HepG2 (cell line): ENCODE measurements around the gene ABHD17A. TPM values are rescaled to one million over a fixed set of nuclear protein-coding genes. Genes with fewer than 3 reads are reported as not detected.

Source experiments
- ATAC-seq: fragments of 200-7000 bp; cut with Tn5 transposase; 3 replicates; pipeline ENCODE4 v1.9.1; 2020; ENCODE audit warnings: mild to moderate bottlenecking, moderate library complexity
- BruUV-seq: library from RNA; stranded (reverse); fragments of 400-500 nt; replicated peaks from 2 replicates; lab custom pipeline; 2021; lab: Mats Ljungman, UMichigan
- CTCF ChIA-PET: fragments of 300-600 bp; formaldehyde crosslinking; extraction: SDS; loops from one replicate; lab custom pipeline; 2021; ENCODE audit warnings: low total read pairs, inconsistent platforms, low intra/inter-chr PET ratio; lab: Yijun Ruan, JAX
- POLR2A ChIA-PET: fragments of 350-600 bp; sonication (Branson Sonifier 250); formaldehyde crosslinking; loops from one replicate; lab custom pipeline; 2020; ENCODE audit warnings: antibody characterized with exemption, inconsistent platforms; lab: Yijun Ruan, JAX
- DNase-seq: peaks from one replicate; pipeline ENCODE4 v3.0.0-alpha.2; 2015; ENCODE audit warnings: low spot score
- FAIRE-seq: peaks from 3 replicates; lab custom pipeline; 2011; peaks lifted over from hg19 to GRCh38; lab: Jason Lieb, UNC
- H2AFZ ChIP-seq: one replicate; pipeline ENCODE4 v1.6.1; 2011; ENCODE audit warnings: low read length, inconsistent platforms
- H3K27ac ChIP-seq: fragments of 300-600 bp; 3 replicates; pipeline ENCODE4 v1.8.0; 2011; ENCODE audit warnings: mixed run types, mild to moderate bottlenecking, mixed read lengths, low read length, inconsistent platforms; ENCODE audit not compliant: insufficient read depth; ENCODE audit errors: extremely low read length
- H3K27me3 ChIP-seq, 2 experiments: fragments of 200-600 bp in 1 of 2; 2 replicates in 1 of 2; 3 replicates in 1 of 2; pipeline versions ENCODE4 v1.6.0 to v1.8.0; 2011; ENCODE audit warnings: low read length in 2 of 2, mild to moderate bottlenecking in 2 of 2, moderate library complexity in 2 of 2, inconsistent platforms in 1 of 2; ENCODE audit not compliant: insufficient read depth in 2 of 2, control insufficient read depth in 1 of 2
- H3K36me3 ChIP-seq, 2 experiments: fragments of 200-600 bp in 1 of 2; replicated peaks in 1 of 2; 2 replicates in 1 of 2; 3 replicates in 1 of 2; pipeline versions ENCODE4 v1.5.1 to v1.8.0; 2011; ENCODE audit warnings: low read length in 2 of 2, inconsistent platforms in 1 of 2; ENCODE audit not compliant: insufficient read depth in 2 of 2, control insufficient read depth in 1 of 2
- H3K4me1 ChIP-seq: 2 replicates; pipeline ENCODE4 v1.5.1; 2012; ENCODE audit warnings: low read length, inconsistent platforms; ENCODE audit not compliant: insufficient read depth
- H3K4me2 ChIP-seq: 2 replicates; pipeline ENCODE4 v1.6.0; 2011; ENCODE audit warnings: low read depth, low read length, inconsistent platforms
- H3K4me3 ChIP-seq, 3 experiments: fragments of 200-600 bp in 1 of 3; sonication (generic), shearing (Covaris generic) in 1 of 3; replicated peaks in 1 of 3; 2 replicates each; pipeline ENCODE4 v1.5.1; 2011 to 2016; ENCODE audit warnings: low read length in 3 of 3, inconsistent platforms in 2 of 3, low read depth in 2 of 3, mild to moderate bottlenecking in 2 of 3, control low read depth in 1 of 3, mixed read lengths in 1 of 3; ENCODE audit not compliant: insufficient read depth in 1 of 3
- H3K79me2 ChIP-seq: one replicate; pipeline ENCODE4 v1.6.1; 2011; ENCODE audit warnings: low read length, inconsistent platforms; ENCODE audit not compliant: insufficient read depth
- H3K9ac ChIP-seq: 2 replicates; pipeline ENCODE4 v1.6.0; 2011; ENCODE audit warnings: mild to moderate bottlenecking, low read depth, low read length, inconsistent platforms; ENCODE audit not compliant: insufficient read depth
- H3K9me3 ChIP-seq: 2 replicates; pipeline ENCODE4 v1.5.1; 2012; ENCODE audit warnings: mild to moderate bottlenecking, low read length
- H4K20me1 ChIP-seq: 2 replicates; pipeline ENCODE4 v1.6.0; 2011; ENCODE audit warnings: inconsistent platforms, mild to moderate bottlenecking, low read length, moderate library complexity; ENCODE audit not compliant: insufficient read depth
- ARHGAP35 ChIP-seq: sonication (generic); formaldehyde crosslinking; IDR thresholded peaks from 2 replicates; pipeline ENCODE4 v1.9.0; 2022; ENCODE audit warnings: mild to moderate bottlenecking, inconsistent platforms, moderate library complexity, missing genetic modification reagents, borderline replicate concordance
- HNF4G ChIP-seq, 2 experiments: sonication (generic) in 1 of 2; formaldehyde crosslinking in 1 of 2; IDR thresholded peaks; 2 replicates each; pipeline versions ENCODE4 v1.4.0 to v1.6.1; 2011 to 2020; ENCODE audit warnings: borderline replicate concordance in 2 of 2, low read depth in 2 of 2, mild to moderate bottlenecking in 2 of 2, low read length in 1 of 2, missing genetic modification reagents in 1 of 2, moderate library complexity in 1 of 2
- HOXA7 ChIP-seq: sonication (generic); formaldehyde crosslinking; IDR thresholded peaks from 2 replicates; pipeline ENCODE4 v1.8.1; 2022; ENCODE audit warnings: mild to moderate bottlenecking, missing genetic modification reagents, moderate library complexity
- PAXIP1 ChIP-seq: sonication (generic); formaldehyde crosslinking; conservative IDR thresholded peaks from 2 replicates; pipeline ENCODE4 v1.4.0; 2020; ENCODE audit warnings: mild to moderate bottlenecking, missing genetic modification reagents, moderate library complexity
- SOX5 ChIP-seq: IDR thresholded peaks from 2 replicates; pipeline ENCODE4 v1.6.1; 2016; ENCODE audit warnings: borderline replicate concordance
- SP4 ChIP-seq: sonication (generic); formaldehyde crosslinking; IDR thresholded peaks from 2 replicates; pipeline ENCODE4 v1.8.1; 2023; ENCODE audit warnings: mild to moderate bottlenecking, missing genetic modification reagents
- SSRP1 ChIP-seq: IDR thresholded peaks from 2 replicates; pipeline ENCODE4 v1.6.1; 2016; ENCODE audit warnings: control low read depth
- XRCC5 ChIP-seq: fragments of 200-400 bp; formaldehyde crosslinking; optimal IDR thresholded peaks from 2 replicates; pipeline ENCODE3; 2017; ENCODE audit warnings: mild to moderate bottlenecking, low read length
- ZMYM2 ChIP-seq: sonication (generic); formaldehyde crosslinking; IDR thresholded peaks from 2 replicates; pipeline ENCODE4 v1.8.0; 2022; ENCODE audit warnings: mild to moderate bottlenecking, missing genetic modification reagents
- ZNF264 ChIP-seq: sonication (generic); formaldehyde crosslinking; IDR thresholded peaks from 2 replicates; pipeline ENCODE4 v1.4.0; 2020; ENCODE audit warnings: missing genetic modification reagents
- ZNF362 ChIP-seq: sonication (generic); formaldehyde crosslinking; IDR thresholded peaks from 2 replicates; pipeline ENCODE4 v1.4.0; 2020; ENCODE audit warnings: missing genetic modification reagents, mild to moderate bottlenecking, borderline replicate concordance
- ZNF431 ChIP-seq: sonication (generic); formaldehyde crosslinking; IDR thresholded peaks from 2 replicates; pipeline ENCODE4 v1.9.0; 2022; ENCODE audit warnings: missing genetic modification reagents, low read depth, mild to moderate bottlenecking, borderline replicate concordance
- ZNF598 ChIP-seq: sonication (generic); formaldehyde crosslinking; IDR thresholded peaks from 2 replicates; pipeline ENCODE4 v1.5.1; 2020; ENCODE audit warnings: mild to moderate bottlenecking, missing genetic modification reagents, borderline replicate concordance
- ZNF7 ChIP-seq: IDR thresholded peaks from 2 replicates; pipeline ENCODE4 v1.6.1; 2016; ENCODE audit warnings: missing biosample characterization, missing genetic modification reagents
- ZNF770 ChIP-seq: sonication (generic); formaldehyde crosslinking; IDR thresholded peaks from 2 replicates; pipeline ENCODE4 v1.5.0; 2020; ENCODE audit warnings: mild to moderate bottlenecking, missing genetic modification reagents
- ZNF775 ChIP-seq: sonication (generic); formaldehyde crosslinking; IDR thresholded peaks from 2 replicates; pipeline ENCODE4 v1.4.0; 2020; ENCODE audit warnings: missing genetic modification reagents, mild to moderate bottlenecking, moderate library complexity, borderline replicate concordance
- WGBS: methylation state at CpG from one replicate; pipeline ENCODE4 v1.1.6; 2017; ENCODE audit warnings: low lambda C conversion rate; 5-methylcytosine and 5-hydroxymethylcytosine counted together
- in situ Hi-C: cut with HindIII; loops from 2 replicates; pipeline ENCODE4 v1.10.0; 2017; ENCODE audit warnings: low pct_unique_long_range_greater_than_20kb; ENCODE audit not compliant: extremely low pct_ligation_motif_present
- intact Hi-C: fragments of 100-400 bp; cut with micrococcal nuclease; formaldehyde crosslinking; loops from one replicate; pipeline ENCODE4 v1.10.0; 2022; ENCODE audit not compliant: unreplicated experiment
- polyA plus RNA-seq, 8 experiments: library from polyadenylated mRNA; depleted of rRNA in 3 of 8; stranded (reverse) in 7 of 8; unstranded in 1 of 8; fragments of >200 nt; fragmentation: Illumina TruSeq in 4 of 8; extraction: Trizol in 4 of 8; gene quantifications; 2 replicates each; pipeline versions ENCODE4 v1.2.1 to v1.2.3, GENCODE V29; 2011 to 2016; ENCODE audit warnings: low read depth in 4 of 8, missing spikeins in 1 of 8, mixed read lengths in 1 of 8; ENCODE audit not compliant: insufficient read depth in 1 of 8
- total RNA-seq, 5 experiments: library from RNA; depleted of rRNA; stranded (reverse); fragments of >200 nt; fragmentation: Illumina TruSeq; extraction: Trizol; gene quantifications; 2 replicates each; pipeline ENCODE4 v1.2.3, GENCODE V29; 2016; ENCODE audit warnings: low read depth in 1 of 5

ABHD17A gene
- total and polyA plus RNA-seq, 2 of the 13 experiments (the other 11 are each of a cell fraction or from before 2014, with no cell fraction given) = 27.7 to 40.8 TPM

GRCh38 chr19:1902923-1903322, 17.6 kb upstream of the ABHD17A start (continued):
- peak; percentile 80 for TF ChIP-seq HNF4G (IDR thresholded peaks at IDR 0.05; ENCODE audit: borderline replicate concordance, low read depth, low read length)
- no peak for TF ChIP-seq HNF4G (CRISPR knock-in tag; IDR thresholded peaks at IDR 0.05; ENCODE audit: borderline replicate concordance, low read depth)
- peak; percentile 71; the same call in 1 of the 2 replicates for TF ChIP-seq ZMYM2
- no peak for TF ChIP-seq ZNF775 (CRISPR knock-in tag)

- Histone ChIP-seq H3K27ac (peak overlapping the region; percentile 67), H3K36me3 (no peaks in the 10 kb centered on the region), H3K9ac (peak overlapping the region; percentile 49), H3K4me3 (peak overlapping the region; percentile 5 to 65 (median 32)), H3K27me3 (no peaks in the 10 kb centered on the region), H3K9me3 (no peaks in the 10 kb centered on the region), H3K4me2 (peak overlapping the region; percentile 65), H3K79me2 (peaks cover 8% of the 10 kb centered on the region), H2AFZ (peak overlapping the region; percentile 15), H3K4me1 (peaks cover 63% of the 10 kb centered on the region), H4K20me1 (no peaks in the 10 kb centered on the region)
- no TSS peak for BruUV-seq
- FAIRE-seq (peak; percentile 79), DNase-seq (peak; percentile 76), ATAC-seq (no peak)
- CTCF ChIA-PET = no interaction called here
- in situ Hi-C loops = no loop called here
- intact Hi-C loops = no loop called here
- 5% methylated on average over 7 of the region's 16 CpGs for WGBS
- POLR2A ChIA-PET = interaction anchor here (0.7 to 2.4 kb wide), 5 partner anchors 14 to 158 kb away, joined by 3 to 11 read pairs (median 4); no protein-coding TSS in a partner anchor
- TF ChIP-seq ZNF264 (0 out of 2 replicates have a peak, but pooled peaks have one; percentile 32), SSRP1 (CRISPR knock-in tag) (no peak), ZNF7 (no peak), PAXIP1 (CRISPR knock-in tag) (0 out of 2 replicates have a peak, but pooled peaks have one; percentile 20), XRCC5 (no peak), SP4 (CRISPR knock-in tag) (no peak), SOX5 (peak; percentile 31; the same call in 1 of the 2 replicates), ZNF770 (CRISPR knock-in tag) (peak; percentile 80), ZNF598 (CRISPR knock-in tag) (0 out of 2 replicates have a peak, but pooled peaks have one; percentile 53), ZNF362 (CRISPR knock-in tag) (peak; percentile 54; the same call in 1 of the 2 replicates), HOXA7 (no peak), ZNF431 (CRISPR knock-in tag) (no peak), ARHGAP35 (CRISPR knock-in tag) (no peak)
Observed at GRCh38 chr19:1901940-1902404, 16.7 kb upstream of the ABHD17A start.
